HG02798 (cell line): Measurements from ENCODE around the gene ARHGEF26.
A peak's percentile ranks its signal among the peaks of the same experiment; 100 is the strongest.

Source experiments
- ATAC-seq: cut with Tn5 transposase; IDR thresholded peaks from one replicate; pipeline ENCODE4 v1.9.1; 2021; ENCODE audit warnings: mild to moderate bottlenecking; ENCODE audit not compliant: unreplicated experiment, poor library complexity

ARHGEF26 gene

GRCh38 chr3:154243353-154243752, 122.2 kb downstream of the ARHGEF26 start:
- no peak for ATAC-seq

- ATAC-seq = no peak
Observed at GRCh38 chr3:154244644-154245043, 123.5 kb downstream of the ARHGEF26 start.

GRCh38 chr3:154247806-154248415, 126.7 kb downstream of the ARHGEF26 start:
- ATAC-seq = no peak

GRCh38 chr3:154250291-154250690, 129.1 kb downstream of the ARHGEF26 start:
- no peak for ATAC-seq

GRCh38 chr3:154251610-154252009, 130.4 kb downstream of the ARHGEF26 start:
- no peak for ATAC-seq

GRCh38 chr3:154252759-154253638, 131.8 kb downstream of the ARHGEF26 start:
- ATAC-seq = peak; percentile 93

- ATAC-seq = no peak
Observed at GRCh38 chr3:154254527-154254926, 133.3 kb downstream of the ARHGEF26 start.

GRCh38 chr3:154273381-154273780, 152.2 kb downstream of the ARHGEF26 start:
- ATAC-seq = no peak

GRCh38 chr3:154274348-154274747, 153.2 kb downstream of the ARHGEF26 start:
- ATAC-seq = no peak

GRCh38 chr3:154275292-154275691, 154.1 kb downstream of the ARHGEF26 start:
- no peak for ATAC-seq

GRCh38 chr3:154275965-154276364, 154.8 kb downstream of the ARHGEF26 start:
- no peak for ATAC-seq

- ATAC-seq = no peak
Observed at GRCh38 chr3:154280161-154280560, 159.0 kb downstream of the ARHGEF26 start.

- peak; percentile 63 for ATAC-seq
Observed at GRCh38 chr3:154285221-154285620, 164.0 kb downstream of the ARHGEF26 start.

GRCh38 chr3:154290187-154290586, 169.0 kb downstream of the ARHGEF26 start:
- no peak for ATAC-seq

- no peak for ATAC-seq
Observed at GRCh38 chr3:154294016-154294415, 172.8 kb downstream of the ARHGEF26 start.

GRCh38 chr3:154301561-154301960, 180.4 kb downstream of the ARHGEF26 start:
- ATAC-seq = no peak

GRCh38 chr3:154304116-154304786, 183.1 kb downstream of the ARHGEF26 start:
- ATAC-seq = no peak

GRCh38 chr3:154304936-154305335, 183.7 kb downstream of the ARHGEF26 start:
- no peak for ATAC-seq

GRCh38 chr3:154307363-154307762, 186.2 kb downstream of the ARHGEF26 start:
- no peak for ATAC-seq
